ENCODE measurements around the gene TRIM31. TPM values are rescaled to one million over a fixed set of nuclear protein-coding genes. Genes with fewer than 3 reads are reported as not detected.

TRIM31 gene
- total and polyA plus RNA-seq, 4 donors = 0.16 to 1.3 (median 0.48) TPM

GRCh38 chr6:30135757-30136156 is 22.9 kb upstream of the TRIM31 start, which contains the start of gene TRIM40:
Gene TRIM40 (plus strand): TSS chr6:30136140. CDS start chr6:30137037, 897 bp downstream.
- no peak within 1 kb of the TSS for H3K4me3 ChIP-seq (ENCODE audit: low read depth in 1 of 3, low read length in 3 of 3)
- no peak within 1 kb of the TSS for H3K9ac ChIP-seq (ENCODE audit: low read depth in 1 of 2, low read length in 2 of 2)
- peaks cover 0 to 2% (median 2%) of the 10 kb centered on the region in 4 donors for H3K4me1 ChIP-seq (ENCODE audit: control insufficient read depth in 4 of 4, insufficient read depth in 4 of 4, low read length in 3 of 4)
- H3K36me3 ChIP-seq (ENCODE audit: control insufficient read depth in 4 of 4, insufficient read depth in 3 of 4, low read depth in 1 of 4, low read length in 3 of 4) = no peaks in the 10 kb centered on the region
- peaks cover 0 to 9% (median 0%) of the 10 kb centered on the region in 4 donors for H3K27me3 ChIP-seq (ENCODE audit: control insufficient read depth in 4 of 4, insufficient read depth in 4 of 4, low read length in 3 of 4)
- H3K9me3 ChIP-seq (ENCODE audit: control insufficient read depth in 4 of 4, low read length in 3 of 4) = no peaks in the 10 kb centered on the region
- H3K27ac ChIP-seq (ENCODE audit: low read depth in 1 of 2, low read length in 2 of 2) = no peak within 1 kb of the TSS
- WGBS = 61% methylated on average over 4 of the region's 4 CpGs
- no peak for DNase-seq (ENCODE audit: low spot score)
- no peak for TF ChIP-seq ZBTB33 (IDR thresholded peaks at IDR 0.05)
- TF ChIP-seq CTCF (IDR thresholded peaks at IDR 0.05; ENCODE audit: low read depth, low read length, missing input control) = no peak
- TF ChIP-seq FOXA1 (IDR thresholded peaks at IDR 0.05) = no peak
- no peak for TF ChIP-seq GABPA (IDR thresholded peaks at IDR 0.05 in 1 of 2, conservative IDR thresholded peaks at IDR 0.05 in 1 of 2)
- no peak for TF ChIP-seq TAF1 (conservative IDR thresholded peaks at IDR 0.05)
- TF ChIP-seq RXRA (IDR thresholded peaks at IDR 0.05) = no peak
- no peak for TF ChIP-seq NR2F2 (IDR thresholded peaks at IDR 0.05)

GRCh38 chr6:30135147-30135546 is 22.3 kb upstream of the TRIM31 start:
- Histone ChIP-seq H3K9ac (ENCODE audit: low read depth in 1 of 2, low read length in 2 of 2) (no peak overlapping the region), H3K4me1 (ENCODE audit: control insufficient read depth in 4 of 4, insufficient read depth in 4 of 4, low read length in 3 of 4) (peaks cover 0 to 4% (median 2%) of the 10 kb centered on the region in 4 donors), H3K9me3 (ENCODE audit: control insufficient read depth in 4 of 4, low read length in 3 of 4) (no peaks in the 10 kb centered on the region), H3K36me3 (ENCODE audit: control insufficient read depth in 4 of 4, insufficient read depth in 3 of 4, low read depth in 1 of 4, low read length in 3 of 4) (no peaks in the 10 kb centered on the region), H3K27ac (ENCODE audit: low read depth in 1 of 2, low read length in 2 of 2) (no peak overlapping the region), H3K4me3 (ENCODE audit: low read depth in 1 of 3, low read length in 3 of 3) (no peak overlapping the region), H3K27me3 (ENCODE audit: control insufficient read depth in 4 of 4, insufficient read depth in 4 of 4, low read length in 3 of 4) (peaks cover 0 to 14% (median 0%) of the 10 kb centered on the region in 4 donors)
- WGBS = 76% methylated on average over 2 of the region's 2 CpGs
- no peak for TF ChIP-seq CTCF (IDR thresholded peaks at IDR 0.05; ENCODE audit: low read depth, low read length, missing input control)
- TF ChIP-seq RAD21 (IDR thresholded peaks at IDR 0.05) = no peak
- TF ChIP-seq TAF1 (conservative IDR thresholded peaks at IDR 0.05) = no peak
- TF ChIP-seq EGR1 (IDR thresholded peaks at IDR 0.05; ENCODE audit: low read depth in 2 of 2) = no peak
- TF ChIP-seq GABPA (IDR thresholded peaks at IDR 0.05 in 1 of 2, conservative IDR thresholded peaks at IDR 0.05 in 1 of 2) = no peak
- TF ChIP-seq JUND (IDR thresholded peaks at IDR 0.05) = no peak
- TF ChIP-seq REST (IDR thresholded peaks at IDR 0.05) = no peak
- TF ChIP-seq ZBTB33 (IDR thresholded peaks at IDR 0.05) = no peak
- no peak for TF ChIP-seq RXRA (IDR thresholded peaks at IDR 0.05)
- no peak for TF ChIP-seq MAX (IDR thresholded peaks at IDR 0.05)
- no peak for TF ChIP-seq FOXA2 (IDR thresholded peaks at IDR 0.05)
- TF ChIP-seq SP1 (IDR thresholded peaks at IDR 0.05) = no peak
- no peak for TF ChIP-seq HNF4A (conservative IDR thresholded peaks at IDR 0.05)
- DNase-seq (ENCODE audit: low spot score) = no peak
